Prostate gland (tissue), 1 donor: ENCODE data around the gene DCC.

Experiments used
- POLR2A ChIP-seq: fragments of 450-650 bp; IDR thresholded peaks from one replicate; pipeline ENCODE4 v1.6.1; 2016; ENCODE audit warnings: antibody characterized with exemption, mild to moderate bottlenecking
- POLR2AphosphoS5 ChIP-seq: sonication (generic); formaldehyde crosslinking; IDR thresholded peaks from one replicate; pipeline ENCODE4 v1.6.1; 2017; ENCODE audit warnings: antibody characterized with exemption

GRCh38 chr18:52554180-52554579, 214.2 kb downstream of the DCC start:
- TF ChIP-seq POLR2AphosphoS5 (no peak), POLR2A (no peak)
